ENCODE data around the gene AARS2.
A peak's percentile ranks its signal among the peaks of the same experiment; 100 is the strongest.

The AARS2 gene

GRCh38 chr6:44312901-44313788 is at the start of gene AARS2:
Gene AARS2, minus strand, starts transcription at chr6:44313347. Its CDS starts 24 bp downstream, at chr6:44313323.
- TF ChIP-seq GATA3 (IDR thresholded peaks at IDR 0.05; ENCODE audit: low read depth, low read length): no peak
- 0 out of 2 replicates have a peak, but pooled peaks have one; percentile 25 for TF ChIP-seq GATA2 (IDR thresholded peaks at IDR 0.05; ENCODE audit: low read depth, low read length)

- TF ChIP-seq GATA3 (IDR thresholded peaks at IDR 0.05; ENCODE audit: low read depth, low read length) (no peak), GATA2 (IDR thresholded peaks at IDR 0.05; ENCODE audit: low read depth, low read length) (no peak)
These were observed 48.8 kb upstream of the AARS2 start for GRCh38 chr6:44361947-44362346.

GRCh38 chr6:44359973-44360372 is 46.8 kb upstream of the AARS2 start:
- TF ChIP-seq GATA3 (IDR thresholded peaks at IDR 0.05; ENCODE audit: low read depth, low read length): no peak
- no peak for TF ChIP-seq GATA2 (IDR thresholded peaks at IDR 0.05; ENCODE audit: low read depth, low read length)

GRCh38 chr6:44356487-44356886 is 43.3 kb upstream of the AARS2 start:
- TF ChIP-seq GATA2 (IDR thresholded peaks at IDR 0.05; ENCODE audit: low read depth, low read length): no peak
- no peak for TF ChIP-seq GATA3 (IDR thresholded peaks at IDR 0.05; ENCODE audit: low read depth, low read length)

- no peak for TF ChIP-seq GATA3 (IDR thresholded peaks at IDR 0.05; ENCODE audit: low read depth, low read length)
- no peak for TF ChIP-seq GATA2 (IDR thresholded peaks at IDR 0.05; ENCODE audit: low read depth, low read length)
These were observed 42.5 kb upstream of the AARS2 start for GRCh38 chr6:44355640-44356039.

- TF ChIP-seq GATA2 (IDR thresholded peaks at IDR 0.05; ENCODE audit: low read depth, low read length): no peak
- no peak for TF ChIP-seq GATA3 (IDR thresholded peaks at IDR 0.05; ENCODE audit: low read depth, low read length)
These were observed 40.2 kb upstream of the AARS2 start for GRCh38 chr6:44353336-44353735.

GRCh38 chr6:44352259-44352658 is 39.1 kb upstream of the AARS2 start:
- TF ChIP-seq GATA3 (IDR thresholded peaks at IDR 0.05; ENCODE audit: low read depth, low read length) (no peak), GATA2 (IDR thresholded peaks at IDR 0.05; ENCODE audit: low read depth, low read length) (no peak)

- TF ChIP-seq GATA2 (IDR thresholded peaks at IDR 0.05; ENCODE audit: low read depth, low read length) (no peak), GATA3 (IDR thresholded peaks at IDR 0.05; ENCODE audit: low read depth, low read length) (no peak)
These were observed 36.9 kb upstream of the AARS2 start for GRCh38 chr6:44349904-44350649.

GRCh38 chr6:44342489-44342888 is 29.3 kb upstream of the AARS2 start, which contains the start of gene SPATS1:
Gene SPATS1, plus strand, starts transcription at chr6:44342650. Its CDS starts 446 bp downstream, at chr6:44343096.
- TF ChIP-seq GATA2 (IDR thresholded peaks at IDR 0.05; ENCODE audit: low read depth, low read length): no peak
- TF ChIP-seq GATA3 (IDR thresholded peaks at IDR 0.05; ENCODE audit: low read depth, low read length): no peak

- no peak for TF ChIP-seq GATA3 (IDR thresholded peaks at IDR 0.05; ENCODE audit: low read depth, low read length)
- peak; percentile 72 for TF ChIP-seq GATA2 (IDR thresholded peaks at IDR 0.05; ENCODE audit: low read depth, low read length)
These were observed 28.9 kb upstream of the AARS2 start for GRCh38 chr6:44342052-44342451.

GRCh38 chr6:44341095-44341890 is 28.1 kb upstream of the AARS2 start:
- TF ChIP-seq GATA2 (IDR thresholded peaks at IDR 0.05; ENCODE audit: low read depth, low read length): no peak
- TF ChIP-seq GATA3 (IDR thresholded peaks at IDR 0.05; ENCODE audit: low read depth, low read length): no peak

GRCh38 chr6:44339763-44340625 is 26.8 kb upstream of the AARS2 start:
- TF ChIP-seq GATA2 (IDR thresholded peaks at IDR 0.05; ENCODE audit: low read depth, low read length): no peak

GRCh38 chr6:44339301-44339700 is 26.2 kb upstream of the AARS2 start:
- TF ChIP-seq GATA3 (IDR thresholded peaks at IDR 0.05; ENCODE audit: low read depth, low read length) (no peak), GATA2 (IDR thresholded peaks at IDR 0.05; ENCODE audit: low read depth, low read length) (no peak)

All from SH-SY5Y (cell line).